Vagina (tissue), 2 donors: Measurements from ENCODE around the gene CTR9. TPM values are rescaled to one million over a fixed set of nuclear protein-coding genes. Genes with fewer than 3 reads are reported as not detected.

Source experiments
- DNase-seq, 2 donors: peaks; one replicate each; pipeline ENCODE4 v3.0.0-alpha.2; 2017; ENCODE audit errors: extremely low spot score in 2 of 2
- H3K27ac ChIP-seq: fragments of 200-600 bp; sonication (generic); one replicate; pipeline ENCODE4 v1.5.1; 2019
- H3K27me3 ChIP-seq: fragments of 200-600 bp; sonication (generic); one replicate; pipeline ENCODE4 v1.5.1; 2019
- H3K36me3 ChIP-seq, 2 donors: fragments of 200-600 bp; sonication (generic); one replicate each; pipeline ENCODE4 v1.5.1; 2017 to 2019
- H3K4me1 ChIP-seq: fragments of 200-600 bp; sonication (generic); one replicate; pipeline ENCODE4 v1.5.1; 2019
- H3K4me3 ChIP-seq, 2 donors: fragments of 200-600 bp; sonication (generic); 1 replicate in 1 of 2; 2 replicates in 1 of 2; pipeline ENCODE4 v1.5.1; 2016 to 2019
- H3K9me3 ChIP-seq: fragments of 200-600 bp; sonication (generic); one replicate; pipeline ENCODE4 v1.5.1; 2019
- CTCF ChIP-seq, 3 experiments: fragments of 450-650 bp in 2 of 3; fragments of 200-600 bp in 1 of 3; sonication (generic) in 1 of 3; IDR thresholded peaks; one replicate each; pipeline ENCODE4 v1.5.1; 2017 to 2019; ENCODE audit warnings: antibody characterized with exemption in 3 of 3, mild to moderate bottlenecking in 2 of 3, moderate library complexity in 2 of 3
- POLR2A ChIP-seq, 2 donors: fragments of 450-650 bp; IDR thresholded peaks; one replicate each; pipeline ENCODE4 v1.6.1; 2017; ENCODE audit warnings: antibody characterized with exemption in 2 of 2, mild to moderate bottlenecking in 2 of 2, moderate library complexity in 2 of 2
- POLR2AphosphoS5 ChIP-seq, 2 donors: sonication (generic); formaldehyde crosslinking; IDR thresholded peaks; one replicate each; pipeline ENCODE4 v1.9.0; 2017; ENCODE audit warnings: antibody characterized with exemption in 2 of 2, mild to moderate bottlenecking in 2 of 2, low read depth in 1 of 2; ENCODE audit not compliant: insufficient read depth in 1 of 2
- intact Hi-C: fragments of 100-400 bp; cut with DNase I; formaldehyde crosslinking; loops from one replicate; pipeline ENCODE4 v1.15.1; 2023
- total RNA-seq: library from RNA; depleted of rRNA; stranded (reverse); fragments of >200 nt; gene quantifications from one replicate; pipeline ENCODE4 v1.2.3, GENCODE V29; 2016

CTR9 gene
- total RNA-seq, 1 donor from 2014 or later, result 20.6 TPM

GRCh38 chr11:10716122-10716521 lies 34.9 kb upstream of the CTR9 start:
- Histone ChIP-seq H3K4me3 (no peak overlapping the region), H3K4me1 (no peaks in the 10 kb centered on the region), H3K9me3 (no peaks in the 10 kb centered on the region), H3K27me3 (no peaks in the 10 kb centered on the region), H3K27ac (no peak overlapping the region), H3K36me3 (no peaks in the 10 kb centered on the region)
- intact Hi-C loops, result no loop called here
- no peak for DNase-seq
- TF ChIP-seq POLR2A (IDR thresholded peaks at IDR 0.05) (no peak), POLR2AphosphoS5 (IDR thresholded peaks at IDR 0.05; ENCODE audit: insufficient read depth in 1 of 2, low read depth in 1 of 2) (no peak), CTCF (IDR thresholded peaks at IDR 0.05) (no peak)

DNA sequence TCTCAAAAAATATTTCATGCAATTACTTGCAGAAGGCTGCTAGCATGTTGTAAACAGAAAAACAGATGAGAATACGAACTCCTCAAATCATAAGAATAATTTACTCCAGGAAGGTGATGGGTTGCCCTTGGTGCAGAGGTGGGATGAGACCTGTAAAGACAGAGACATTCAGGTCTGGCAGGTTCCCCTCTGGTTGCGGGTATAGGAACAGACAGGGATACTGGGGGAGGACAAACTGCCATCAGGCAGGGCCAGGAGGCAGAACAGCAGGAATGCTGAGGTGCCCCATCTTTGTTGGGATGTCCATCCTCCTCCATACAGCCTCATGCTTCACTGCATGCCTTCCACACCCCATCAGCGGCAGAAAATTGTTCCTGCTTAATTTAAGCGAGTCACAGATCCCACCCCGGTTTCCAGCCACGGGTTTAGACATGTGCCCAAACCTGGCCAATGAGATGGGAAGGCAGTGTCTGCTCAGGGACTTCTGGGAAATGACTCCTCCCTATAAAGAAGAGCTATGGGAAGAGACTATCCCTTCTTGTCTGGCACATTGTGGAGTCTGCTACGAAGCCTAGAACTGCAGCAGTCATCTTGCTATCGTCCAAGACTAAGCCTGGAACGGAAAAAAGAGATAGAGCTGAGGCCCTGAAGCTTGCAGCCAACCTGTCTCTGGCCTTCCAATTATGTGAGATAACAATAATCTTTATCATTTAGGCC lies 34.3 kb upstream of the CTR9 start:
- no peaks in the 10 kb centered on the region for H3K4me1 ChIP-seq
- no peak overlapping the region for H3K27ac ChIP-seq
- H3K27me3 ChIP-seq, result no peaks in the 10 kb centered on the region
- H3K4me3 ChIP-seq, result no peak overlapping the region
- no peaks in the 10 kb centered on the region for H3K9me3 ChIP-seq
- H3K36me3 ChIP-seq, result no peaks in the 10 kb centered on the region
- TF ChIP-seq CTCF (IDR thresholded peaks at IDR 0.05) (no peak), POLR2AphosphoS5 (IDR thresholded peaks at IDR 0.05; ENCODE audit: insufficient read depth in 1 of 2, low read depth in 1 of 2) (no peak), POLR2A (IDR thresholded peaks at IDR 0.05) (no peak)
- no peak for DNase-seq
- intact Hi-C loops, result no loop called here

- DNase-seq, result no peak
- no peak overlapping the region for H3K4me3 ChIP-seq
- no peak overlapping the region for H3K27ac ChIP-seq
- TF ChIP-seq POLR2AphosphoS5 (IDR thresholded peaks at IDR 0.05; ENCODE audit: insufficient read depth in 1 of 2, low read depth in 1 of 2) (no peak), POLR2A (IDR thresholded peaks at IDR 0.05) (no peak), CTCF (IDR thresholded peaks at IDR 0.05) (no peak)
- no peaks in the 10 kb centered on the region for H3K9me3 ChIP-seq
- H3K27me3 ChIP-seq, result no peaks in the 10 kb centered on the region
- H3K36me3 ChIP-seq, result no peaks in the 10 kb centered on the region
- no peaks in the 10 kb centered on the region for H3K4me1 ChIP-seq
- intact Hi-C loops, result no loop called here
Observed at GRCh38 chr11:10719616-10720015, 31.4 kb upstream of the CTR9 start.

DNA sequence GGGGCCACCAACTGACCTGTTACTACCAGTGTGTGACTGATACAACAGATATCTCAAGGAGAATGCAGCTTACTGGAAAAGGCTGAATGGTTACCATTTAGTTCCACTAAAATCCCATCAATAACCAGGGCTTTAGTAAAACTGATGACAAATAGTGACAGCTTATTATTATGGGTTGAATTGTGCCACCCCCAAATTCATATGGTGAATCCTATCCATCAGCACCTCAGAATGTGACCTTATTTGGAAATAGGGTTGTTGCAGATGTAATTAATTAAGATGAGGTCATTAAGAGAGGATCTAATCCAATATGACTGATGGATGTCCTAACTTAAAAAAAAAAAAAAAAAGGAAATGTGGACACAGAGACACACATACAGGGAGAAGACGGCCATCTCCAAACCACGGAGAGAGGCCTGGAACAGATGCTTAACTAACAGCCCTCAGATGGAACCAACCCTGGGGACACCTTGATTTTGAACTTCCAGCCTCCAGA lies 30.1 kb upstream of the CTR9 start:
- no peaks in the 10 kb centered on the region for H3K4me1 ChIP-seq
- no peak overlapping the region for H3K4me3 ChIP-seq
- DNase-seq, result no peak
- H3K9me3 ChIP-seq, result no peaks in the 10 kb centered on the region
- no peak overlapping the region for H3K27ac ChIP-seq
- no peak for TF ChIP-seq CTCF (IDR thresholded peaks at IDR 0.05)
- no peak for TF ChIP-seq POLR2AphosphoS5 (IDR thresholded peaks at IDR 0.05; ENCODE audit: insufficient read depth in 1 of 2, low read depth in 1 of 2)
- no peak for TF ChIP-seq POLR2A (IDR thresholded peaks at IDR 0.05)
- no peaks in the 10 kb centered on the region for H3K27me3 ChIP-seq
- intact Hi-C loops, result no loop called here
- H3K36me3 ChIP-seq, result no peaks in the 10 kb centered on the region

- Histone ChIP-seq H3K9me3 (no peaks in the 10 kb centered on the region), H3K4me1 (peaks cover 5% of the 10 kb centered on the region), H3K27me3 (no peaks in the 10 kb centered on the region), H3K4me3 (no peak overlapping the region), H3K27ac (no peak overlapping the region), H3K36me3 (no peaks in the 10 kb centered on the region)
- intact Hi-C loops, result no loop called here
- TF ChIP-seq POLR2A (IDR thresholded peaks at IDR 0.05) (no peak), CTCF (IDR thresholded peaks at IDR 0.05) (no peak), POLR2AphosphoS5 (IDR thresholded peaks at IDR 0.05; ENCODE audit: insufficient read depth in 1 of 2, low read depth in 1 of 2) (no peak)
- no peak for DNase-seq
Observed at GRCh38 chr11:10722307-10722706, 28.7 kb upstream of the CTR9 start.
